GM19193 (cell line): ENCODE measurements around the gene IL1RL2.

Source experiments
- POLR2A ChIP-seq: IDR thresholded peaks from 4 replicates; pipeline ENCODE4 v1.6.1; 2011; ENCODE audit not compliant: insufficient read depth, insufficient read length; ENCODE audit errors: extremely low read depth

Gene IL1RL2

GRCh38 chr2:102149644-102150455 is 37.0 kb upstream of the IL1RL2 start:
- TF ChIP-seq POLR2A, result no peak

DNA sequence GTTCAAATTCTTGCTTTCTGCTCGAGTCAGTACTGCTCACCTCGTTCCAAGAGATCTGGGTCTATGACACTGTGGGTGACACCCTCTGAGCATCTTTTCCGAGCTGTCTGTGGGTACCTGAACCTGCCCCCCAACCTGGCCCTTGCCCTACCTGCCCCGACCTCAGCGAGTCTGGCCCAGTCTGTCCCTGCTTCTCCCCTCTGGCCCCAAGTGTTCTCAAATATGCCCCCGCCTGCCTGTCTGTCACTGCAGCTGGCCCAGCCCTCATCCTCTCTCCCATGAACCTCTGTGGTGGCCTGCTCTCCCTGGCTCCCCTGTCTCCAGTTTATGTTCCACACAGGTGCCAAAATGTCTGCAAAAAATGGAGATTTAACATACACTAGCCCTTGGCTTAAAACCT is 32.5 kb upstream of the IL1RL2 start:
- no peak for TF ChIP-seq POLR2A

GRCh38 chr2:102154946-102155702 is 31.7 kb upstream of the IL1RL2 start:
- TF ChIP-seq POLR2A, result no peak

GRCh38 chr2:102155703-102156515 is 30.9 kb upstream of the IL1RL2 start:
- TF ChIP-seq POLR2A, result no peak

- TF ChIP-seq POLR2A, result no peak
Measured at GRCh38 chr2:102158011-102158755, 28.6 kb upstream of the IL1RL2 start.

DNA sequence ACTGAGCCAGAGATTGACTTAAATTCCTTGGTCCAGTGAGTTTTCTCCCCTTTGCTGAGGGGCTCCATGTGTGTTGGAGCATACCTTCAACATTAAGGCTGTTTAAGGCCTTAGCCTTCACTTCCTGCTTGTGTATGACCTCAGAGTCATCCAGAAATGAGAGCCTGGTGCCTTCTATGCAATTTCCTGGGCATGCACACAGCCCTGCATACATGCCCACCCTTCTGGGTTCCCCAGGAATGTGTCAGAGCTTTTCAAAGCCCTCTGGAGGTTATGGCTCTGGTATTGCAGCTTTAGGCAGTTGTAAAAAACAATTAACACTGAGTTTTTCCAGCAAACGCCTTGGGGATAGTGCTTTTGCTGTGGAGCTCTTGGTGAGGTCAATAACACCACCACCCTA is 27.5 kb upstream of the IL1RL2 start:
- no peak for TF ChIP-seq POLR2A

GRCh38 chr2:102166189-102166845 is 20.5 kb upstream of the IL1RL2 start:
- TF ChIP-seq POLR2A, result no peak

GRCh38 chr2:102168026-102168771 is 18.6 kb upstream of the IL1RL2 start:
- no peak for TF ChIP-seq POLR2A

DNA sequence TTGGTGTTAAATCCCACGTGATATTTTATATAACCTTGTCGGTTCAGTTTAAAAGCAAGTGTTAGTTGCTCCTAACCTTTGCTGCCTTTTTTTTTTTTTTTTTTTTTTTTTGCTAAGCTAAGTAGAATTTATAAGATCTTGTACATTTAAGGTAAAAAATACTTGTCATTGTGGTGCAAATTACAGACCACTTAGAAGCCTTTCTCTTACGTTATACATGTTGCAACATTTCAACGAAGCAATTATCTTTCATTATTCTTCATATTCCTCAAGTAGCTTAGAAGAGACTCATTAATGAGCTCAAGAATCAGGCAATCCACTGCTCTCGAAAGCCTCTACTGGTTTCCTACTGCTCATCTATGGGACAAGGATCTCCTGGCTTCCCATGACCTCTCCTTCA is 14.9 kb upstream of the IL1RL2 start:
- TF ChIP-seq POLR2A, result no peak

DNA sequence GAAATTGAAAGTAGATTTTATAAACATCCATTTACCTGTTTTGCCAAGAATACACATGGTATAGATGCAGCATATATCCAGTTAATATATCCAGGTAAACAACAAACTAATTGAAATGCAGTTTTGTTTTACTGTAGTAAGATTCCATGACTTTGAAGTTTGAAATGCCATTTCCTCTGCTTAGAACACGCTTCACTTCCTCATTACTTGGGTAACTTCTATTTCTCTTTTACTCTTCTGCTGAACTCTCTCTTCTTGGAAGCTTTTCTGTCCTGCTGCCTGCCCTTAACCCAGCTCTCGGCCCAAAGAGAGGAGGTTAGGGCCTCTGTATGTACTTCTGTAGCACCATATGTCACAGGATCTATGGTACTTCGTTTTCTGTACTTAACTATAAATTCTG is 14.1 kb upstream of the IL1RL2 start:
- TF ChIP-seq POLR2A, result no peak

- TF ChIP-seq POLR2A, result no peak
Measured at GRCh38 chr2:102176172-102176571, 10.7 kb upstream of the IL1RL2 start.

DNA sequence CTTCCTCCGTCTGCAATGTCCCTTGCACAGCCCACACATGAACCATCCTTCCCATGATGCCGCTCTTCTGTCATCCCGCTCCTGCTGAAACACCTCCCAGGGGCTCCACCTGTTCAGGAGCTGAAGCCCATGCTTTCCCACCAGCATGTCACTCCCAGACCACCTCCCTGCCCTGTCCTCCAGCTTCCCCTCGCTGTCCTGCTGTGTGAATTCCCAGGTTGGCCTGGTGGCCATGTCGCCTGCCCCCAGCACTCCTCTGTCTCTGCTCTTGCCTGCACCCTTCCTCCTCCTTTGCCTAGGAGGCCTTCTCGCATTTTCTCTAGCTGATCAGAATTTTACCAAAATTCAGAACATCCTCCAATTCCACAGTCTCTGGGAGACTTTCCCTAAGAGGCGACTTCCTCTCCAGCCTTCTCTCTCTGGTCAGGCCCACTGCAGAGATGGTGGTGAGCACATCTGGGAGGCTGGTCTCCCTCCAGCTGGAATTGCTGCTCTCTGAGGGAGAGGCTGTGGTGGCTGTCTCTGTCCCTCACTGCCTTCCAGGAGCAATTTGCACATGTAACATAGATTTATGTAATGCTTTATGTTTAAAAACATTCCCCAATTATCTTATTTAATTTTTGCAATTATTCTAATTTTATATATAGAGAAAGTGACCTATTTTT is 8.9 kb upstream of the IL1RL2 start:
- no peak for TF ChIP-seq POLR2A

GRCh38 chr2:102179061-102179460 is 7.8 kb upstream of the IL1RL2 start:
- TF ChIP-seq POLR2A, result no peak
